Measurements from ENCODE around the gene MGAT4C.
"Not testable (repeated sequence)": the region's sequence is repeated elsewhere in the genome, so short reads cannot be mapped to it uniquely, and the experiment has no call there.

Gene MGAT4C

GRCh38 chr12:86228656-86229055 lies 27.5 kb downstream of the MGAT4C start:
- DNase-seq, result no peak

- DNase-seq, result no peak
Measured at GRCh38 chr12:86226481-86226880, 29.7 kb downstream of the MGAT4C start.

DNA sequence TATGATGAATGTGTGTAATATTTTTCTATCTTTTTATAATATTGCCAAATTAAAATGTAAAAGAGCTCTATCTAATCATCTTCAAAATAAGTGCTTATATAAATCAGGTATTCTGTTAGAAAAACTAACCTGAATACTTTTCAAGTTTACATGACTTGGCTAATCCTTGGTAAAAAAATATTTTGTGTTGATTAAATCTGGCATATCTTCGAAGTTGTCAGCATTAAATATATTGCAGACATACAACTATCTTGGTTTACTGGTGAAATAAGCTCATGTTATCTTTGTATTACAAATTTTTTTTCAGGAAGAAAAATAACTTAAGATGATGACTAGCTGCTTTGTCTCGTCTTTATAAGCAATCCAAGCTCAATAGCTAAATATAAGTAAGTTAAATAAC lies 39.6 kb downstream of the MGAT4C start:
- no peak for DNase-seq

DNA sequence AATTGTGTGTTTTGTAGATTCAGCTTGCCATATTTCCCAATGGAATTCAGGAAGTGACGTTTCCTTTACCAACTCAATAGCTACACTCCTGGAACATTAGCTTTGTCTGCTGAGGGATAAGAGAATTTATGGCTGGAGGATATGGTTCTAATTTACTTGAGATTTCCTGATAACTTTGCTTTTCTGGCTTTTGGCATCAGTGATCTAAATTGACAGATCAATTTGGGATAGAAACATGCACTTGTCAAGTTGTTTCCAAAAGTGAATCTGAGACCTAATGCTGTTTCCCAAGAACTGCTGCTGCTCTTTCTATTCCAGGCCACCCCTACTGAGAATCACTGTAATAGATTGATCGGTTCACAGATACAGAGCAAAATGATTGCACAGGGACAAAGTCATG lies 43.2 kb downstream of the MGAT4C start:
- no peak for DNase-seq

- DNase-seq, result no peak
Measured at GRCh38 chr12:86198696-86199444, 57.3 kb downstream of the MGAT4C start.

- DNase-seq, result no peak
Measured at GRCh38 chr12:86196465-86196864, 59.7 kb downstream of the MGAT4C start.

DNA sequence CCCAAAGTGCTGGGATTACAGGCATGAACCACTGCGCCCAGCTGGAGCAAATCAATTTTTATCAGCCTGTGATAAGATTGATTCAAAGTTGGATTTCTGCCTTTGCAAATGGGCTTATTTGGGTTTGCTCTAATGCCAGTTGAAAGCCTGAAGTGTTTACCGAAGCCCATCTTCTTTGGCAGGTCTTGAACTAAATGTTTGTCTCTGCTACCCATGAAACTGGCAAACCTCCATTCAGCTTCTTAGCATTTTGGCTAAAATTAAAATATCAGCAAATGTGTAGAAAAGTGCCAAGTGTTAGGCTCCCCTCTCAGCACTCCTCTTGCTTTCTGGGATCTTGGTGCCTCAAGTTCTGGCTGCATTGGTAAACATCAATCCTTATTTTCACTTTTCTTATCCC lies 61.5 kb downstream of the MGAT4C start:
- DNase-seq, result no peak

DNA sequence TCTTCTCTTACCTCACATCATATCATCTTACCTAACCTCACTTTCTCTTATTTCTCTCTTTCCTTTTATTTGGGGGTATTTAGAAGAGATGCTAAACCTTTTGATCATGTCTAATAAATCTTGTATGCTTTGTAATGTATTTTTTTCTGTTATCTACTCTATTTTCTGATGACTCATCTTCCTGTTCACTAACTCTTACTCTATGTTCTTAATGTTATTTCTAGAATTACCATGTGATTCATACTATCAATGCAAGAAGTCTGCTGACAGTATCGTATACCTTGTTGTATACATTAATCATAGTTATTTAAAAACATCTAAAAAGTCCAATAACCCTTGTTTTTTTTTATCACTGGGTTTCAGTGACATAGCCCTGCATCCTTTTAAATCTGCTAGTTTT lies 62.3 kb downstream of the MGAT4C start:
- no peak for DNase-seq

DNA sequence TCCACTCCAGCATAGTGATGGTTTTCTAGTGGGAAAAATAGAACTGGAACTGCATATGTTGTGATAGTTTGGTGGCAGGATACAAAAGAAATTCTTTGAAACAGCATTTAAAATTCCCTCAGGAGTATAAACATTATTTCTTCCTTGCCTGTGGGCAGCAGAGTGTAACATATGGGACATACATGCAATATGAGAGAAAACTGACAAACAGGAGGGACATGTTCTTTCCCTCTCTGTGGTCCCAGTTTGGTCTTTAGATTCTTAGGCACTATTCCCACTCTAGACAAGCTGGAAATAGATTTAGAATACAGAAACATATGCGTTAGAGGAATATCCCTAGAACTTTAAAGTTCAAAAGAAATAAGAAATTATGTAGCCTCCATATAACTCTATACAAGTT lies 68.0 kb downstream of the MGAT4C start:
- no peak for DNase-seq

GRCh38 chr12:86186449-86186848 lies 69.7 kb downstream of the MGAT4C start:
- no peak for DNase-seq

- DNase-seq, result no peak
Measured at GRCh38 chr12:86179855-86180254, 76.3 kb downstream of the MGAT4C start.

GRCh38 chr12:86174188-86174587 lies 82.0 kb downstream of the MGAT4C start:
- no peak for DNase-seq

- DNase-seq, result no peak
Measured at GRCh38 chr12:86172913-86173443, 83.2 kb downstream of the MGAT4C start.

GRCh38 chr12:86170051-86170450 lies 86.1 kb downstream of the MGAT4C start:
- no peak for DNase-seq

- no peak for DNase-seq
Measured at GRCh38 chr12:86158956-86159355, 97.2 kb downstream of the MGAT4C start.

GRCh38 chr12:86154620-86155019 lies 101.6 kb downstream of the MGAT4C start:
- DNase-seq, result no peak

- DNase-seq, result no peak
Measured at GRCh38 chr12:86148612-86149011, 107.6 kb downstream of the MGAT4C start.

- no peak for DNase-seq
Measured at GRCh38 chr12:86148071-86148470, 108.1 kb downstream of the MGAT4C start.

DNA sequence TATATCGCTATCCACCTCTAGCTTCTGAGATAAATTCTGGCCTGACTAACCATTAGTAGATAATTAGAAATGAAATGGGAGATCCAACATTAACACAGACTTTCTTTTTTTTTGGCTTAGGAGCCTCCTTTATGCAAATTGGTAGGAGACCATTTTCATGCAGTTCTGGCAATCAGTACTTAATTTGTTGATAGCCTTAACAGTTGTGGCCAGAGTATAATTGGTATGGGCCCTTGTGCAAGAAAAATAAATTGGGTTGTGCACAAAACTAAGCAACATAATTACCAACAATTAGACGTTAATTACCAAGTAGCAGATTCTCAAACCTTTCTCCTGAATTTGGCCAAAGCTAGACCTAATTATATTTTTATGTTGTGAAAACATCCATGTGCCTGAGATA lies 111.0 kb downstream of the MGAT4C start:
- DNase-seq, result no peak

DNA sequence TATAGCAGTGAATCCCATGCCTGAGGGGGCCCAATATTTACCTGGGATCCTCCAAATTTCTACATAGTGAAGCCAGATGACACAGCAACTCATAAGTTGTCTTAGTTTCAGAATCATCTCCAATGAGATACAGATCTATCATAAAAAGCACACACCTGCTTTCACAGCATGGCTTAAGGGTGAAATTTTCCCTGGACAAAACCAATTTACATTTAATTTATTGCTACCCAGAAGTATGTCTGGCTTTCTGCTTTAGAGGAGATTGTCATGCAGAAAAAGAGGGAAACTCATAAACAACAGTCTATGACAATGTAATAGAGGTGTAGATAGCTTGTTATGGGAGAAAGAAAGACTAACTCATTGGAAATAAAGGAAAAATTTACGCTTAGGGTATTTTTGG lies 113.0 kb downstream of the MGAT4C start:
- no peak for DNase-seq

DNA sequence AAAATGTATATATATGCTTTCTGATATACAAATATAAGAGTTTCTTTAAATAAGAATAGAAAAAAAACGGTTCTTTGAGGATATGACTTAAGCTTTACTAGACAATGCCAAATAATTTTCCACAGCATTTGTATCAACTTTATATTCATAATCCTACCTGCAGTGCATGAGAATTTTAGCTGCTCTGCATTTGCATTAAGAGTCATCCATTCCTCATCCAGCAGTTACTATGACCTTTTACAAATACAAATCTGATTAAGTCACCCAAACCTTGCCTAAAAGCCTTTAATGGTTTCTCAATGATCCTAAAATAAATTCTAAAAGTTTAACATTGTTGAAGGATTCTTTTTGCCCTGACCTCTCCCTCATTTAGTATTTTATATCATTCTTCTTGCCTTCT lies 116.5 kb downstream of the MGAT4C start:
- no peak for DNase-seq

GRCh38 chr12:86138770-86139169 lies 117.4 kb downstream of the MGAT4C start:
- DNase-seq, result no peak

DNA sequence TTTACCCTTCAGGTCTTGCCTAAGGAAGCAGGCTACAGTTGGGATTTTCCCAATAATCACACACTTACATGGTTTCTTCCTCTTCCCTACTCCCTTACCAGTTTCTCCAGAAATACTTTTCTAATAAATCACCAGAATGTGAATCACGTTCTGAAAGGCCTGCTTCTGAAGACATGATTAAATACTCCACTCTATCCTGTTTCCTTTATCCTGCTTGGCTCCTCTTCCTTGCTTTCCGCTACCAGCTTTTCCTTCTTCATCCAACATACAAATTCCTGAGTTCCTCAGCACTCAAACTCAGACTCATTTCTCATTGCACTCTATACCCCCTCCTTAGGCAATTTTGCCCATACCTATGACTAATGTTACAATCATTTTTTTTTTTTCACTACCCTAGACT lies 118.3 kb downstream of the MGAT4C start:
- DNase-seq, result no peak

GRCh38 chr12:86134561-86134960 lies 121.6 kb downstream of the MGAT4C start:
- DNase-seq, result no peak

DNA sequence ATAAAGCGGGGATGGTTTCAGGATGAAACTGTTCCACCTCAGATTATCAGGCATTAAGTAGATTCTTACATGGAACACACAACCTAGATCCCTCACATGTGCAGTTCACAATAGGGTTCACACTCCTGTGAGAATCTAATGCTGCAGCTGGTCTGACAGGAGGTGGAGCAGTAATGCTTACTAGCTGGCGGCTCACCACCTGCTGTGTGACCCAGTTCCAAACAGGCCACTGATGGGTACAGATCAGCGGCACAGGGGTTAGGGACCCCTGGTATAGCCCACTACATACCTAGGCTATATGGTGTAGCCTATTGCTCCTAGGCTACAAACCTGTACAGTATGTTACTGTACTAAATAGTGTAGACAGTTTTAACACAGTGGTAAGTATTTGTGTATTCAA lies 129.3 kb downstream of the MGAT4C start:
- not testable (repeated sequence) for DNase-seq
